AG10803 (cell line): ENCODE measurements around the gene FSTL3.
"Not testable (repeated sequence)": the region's sequence is repeated elsewhere in the genome, so short reads cannot be mapped to it uniquely, and the experiment has no call there.

Experiments used
- DNase-seq: peaks from one replicate; pipeline ENCODE4 v3.0.0; 2010; ENCODE audit warnings: low read depth
- H3K4me3 ChIP-seq: 2 replicates; pipeline ENCODE4 v1.5.1; 2011; ENCODE audit warnings: mild to moderate bottlenecking, low read length, control low read depth
- CTCF ChIP-seq: conservative IDR thresholded peaks from 2 replicates; pipeline ENCODE4 v1.5.1; 2011; ENCODE audit warnings: mild to moderate bottlenecking, low read length, control low read depth, inconsistent platforms

FSTL3 gene

GRCh38 chr19:722553-723101, 46.4 kb downstream of the FSTL3 start:
- TF ChIP-seq CTCF = no peak
- no peak for DNase-seq
- H3K4me3 ChIP-seq = no peak overlapping the region

DNA sequence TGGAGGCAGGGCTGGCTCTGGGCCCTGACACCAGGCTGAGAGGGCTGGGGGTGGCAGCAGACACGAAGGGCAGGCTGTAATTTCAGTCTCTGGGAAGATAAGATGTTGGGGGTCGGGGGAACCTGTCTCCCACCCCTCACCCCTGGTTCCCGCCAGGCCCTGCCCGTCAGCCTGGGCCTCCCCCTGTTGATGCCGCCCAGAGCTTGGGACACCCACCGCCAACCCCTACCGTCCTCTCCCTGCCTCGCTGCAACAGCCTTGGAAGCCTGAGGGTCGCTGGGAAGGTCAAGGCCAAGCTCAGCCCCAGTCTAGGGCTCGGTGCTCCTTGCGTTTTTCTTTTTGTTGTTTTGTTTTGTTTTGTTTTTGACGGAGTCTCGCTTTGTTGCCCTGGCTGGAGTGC, 47.1 kb downstream of the FSTL3 start:
- DNase-seq = no peak
- H3K4me3 ChIP-seq = no peak overlapping the region
- no peak for TF ChIP-seq CTCF

GRCh38 chr19:723714-724113, 47.5 kb downstream of the FSTL3 start:
- DNase-seq = no peak
- no peak for TF ChIP-seq CTCF
- H3K4me3 ChIP-seq = no peak overlapping the region

DNA sequence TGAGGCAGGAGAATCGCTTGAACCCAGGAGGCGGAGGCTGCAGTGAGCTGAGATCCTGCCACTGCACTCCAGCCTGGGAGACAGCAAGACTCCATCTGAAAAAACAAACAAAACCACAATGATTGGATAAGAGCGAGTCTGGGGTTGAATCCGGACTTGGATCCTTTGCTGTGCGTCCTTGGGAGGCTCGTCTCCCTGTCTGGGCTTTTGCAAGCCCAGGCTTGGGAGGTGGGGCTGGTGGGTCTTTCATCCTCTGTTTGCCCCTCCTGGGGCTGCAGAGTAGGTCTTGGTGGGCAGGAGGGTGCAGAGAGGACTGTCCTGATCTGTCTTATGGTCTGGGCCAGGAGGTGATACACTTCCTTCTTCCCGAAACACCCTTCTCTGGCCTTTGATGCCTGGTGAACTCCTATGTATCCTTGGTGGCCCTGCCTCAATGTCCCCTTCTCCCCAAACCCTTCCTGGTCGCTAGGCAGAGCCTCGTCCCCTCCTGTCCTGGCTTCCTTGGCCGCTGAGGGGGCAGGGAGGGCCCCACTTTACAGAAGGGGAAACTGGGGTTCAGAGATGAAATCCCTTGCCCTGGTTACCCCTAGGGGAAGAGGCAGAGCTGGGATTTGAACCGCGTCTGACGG, 49.4 kb downstream of the FSTL3 start:
- no peak for DNase-seq
- no peak overlapping the region for H3K4me3 ChIP-seq
- TF ChIP-seq CTCF = no peak

- no peak for TF ChIP-seq CTCF
- DNase-seq = no peak
- H3K4me3 ChIP-seq = no peak overlapping the region
Observed at GRCh38 chr19:726993-727956, 51.1 kb downstream of the FSTL3 start.

DNA sequence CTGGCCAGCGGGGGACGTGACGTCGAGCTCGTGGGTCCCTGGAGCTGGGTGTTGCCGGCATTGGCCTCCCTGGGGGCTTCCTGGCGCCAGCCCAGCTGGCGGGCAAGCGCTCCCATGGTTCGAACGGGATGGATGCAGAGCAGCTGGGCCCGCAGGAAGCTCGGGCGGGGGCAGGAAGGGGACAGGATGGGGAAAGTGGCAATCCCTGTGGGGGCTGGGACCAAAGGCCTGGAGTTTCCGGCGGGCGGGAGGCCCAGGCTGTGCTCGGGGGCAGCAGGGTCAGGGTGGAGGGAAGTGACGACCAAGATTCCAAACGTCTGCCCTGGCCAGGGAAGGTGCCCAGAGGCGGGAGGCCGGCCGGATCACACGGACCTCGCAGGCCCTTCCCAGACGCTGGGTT, 51.8 kb downstream of the FSTL3 start:
- DNase-seq = no peak
- H3K4me3 ChIP-seq = no peak overlapping the region

GRCh38 chr19:729564-729963, 53.4 kb downstream of the FSTL3 start:
- DNase-seq, H3K4me3 ChIP-seq: not testable (repeated sequence)

More for the DNA sequence above, 51.8 kb downstream of the FSTL3 start:
- no peak for TF ChIP-seq CTCF
